ENCODE data around the gene SLC25A10. TPM values are rescaled to one million over a fixed set of nuclear protein-coding genes. Genes with fewer than 3 reads are reported as not detected.

Gene SLC25A10
- total RNA-seq, 1 donor from 2014 or later: 8.2 TPM

DNA sequence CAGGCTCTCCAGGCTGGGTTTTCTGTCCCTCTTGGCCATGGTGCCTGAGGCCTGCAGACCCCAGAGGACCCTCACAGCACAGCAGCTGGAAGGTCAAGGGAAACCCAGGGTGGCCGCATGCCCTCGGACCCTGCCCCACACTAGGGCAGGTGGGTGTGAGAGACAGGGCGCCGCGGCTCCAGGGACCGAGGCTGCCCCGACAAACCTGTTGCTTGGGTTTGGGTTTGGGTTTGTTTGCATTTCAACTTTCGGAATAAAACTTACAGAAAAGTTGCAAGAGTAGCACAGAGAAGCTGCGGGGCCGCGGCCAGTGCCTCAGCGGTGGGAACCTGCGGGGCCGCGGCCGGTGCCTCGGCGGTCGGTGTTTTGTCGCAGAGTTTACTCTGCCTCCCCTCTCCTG is 20.5 kb upstream of the SLC25A10 start:
- peaks cover 5% of the 10 kb centered on the region for H3K4me1 ChIP-seq

DNA sequence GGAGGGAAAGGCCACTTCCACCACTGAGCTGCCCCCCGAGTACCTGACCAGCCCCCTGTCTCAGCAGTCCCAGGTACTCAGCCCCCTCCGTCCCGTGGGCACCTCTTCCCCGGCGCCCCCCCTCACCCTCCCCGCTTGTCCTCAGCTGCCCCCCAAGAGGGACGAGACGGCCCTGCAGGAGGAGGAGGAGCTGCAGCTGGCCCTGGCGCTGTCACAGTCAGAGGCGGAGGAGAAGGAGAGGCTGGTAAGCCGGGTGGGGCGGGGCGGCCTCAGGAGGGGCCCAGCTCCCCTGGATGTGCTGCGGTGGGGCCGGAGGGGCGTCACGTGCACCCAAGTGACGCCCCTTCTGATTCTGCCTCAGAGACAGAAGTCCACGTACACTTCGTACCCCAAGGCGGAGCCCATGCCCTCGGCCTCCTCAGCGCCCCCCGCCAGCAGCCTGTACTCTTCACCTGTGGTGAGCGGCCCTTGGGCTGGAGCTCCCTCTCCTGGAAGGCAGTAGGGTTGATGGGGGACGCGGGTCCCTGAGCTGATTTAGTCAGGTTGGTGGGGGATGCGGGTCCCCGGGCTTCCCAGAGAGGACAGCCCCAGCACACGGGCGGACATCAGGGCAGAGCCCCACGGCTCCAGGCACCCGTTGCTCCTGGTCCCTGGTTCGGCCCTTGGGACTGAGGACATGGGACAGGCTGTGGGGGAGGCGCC is 18.4 kb upstream of the SLC25A10 start:
- DNase-seq: no peak
- Histone ChIP-seq H3K27me3 (ENCODE audit: low read depth) (no peaks in the 10 kb centered on the region), H3K36me3 (peaks cover 98% of the 10 kb centered on the region), H3K4me3 (no peak overlapping the region), H3K9me3 (replicated peaks) (no peaks in the 10 kb centered on the region), H3K4me1 (peaks cover 21% of the 10 kb centered on the region), H3K27ac (replicated peaks) (no peak overlapping the region)
- intact Hi-C loops (cut with micrococcal nuclease): no loop called here
- TF ChIP-seq, protein P1, sequence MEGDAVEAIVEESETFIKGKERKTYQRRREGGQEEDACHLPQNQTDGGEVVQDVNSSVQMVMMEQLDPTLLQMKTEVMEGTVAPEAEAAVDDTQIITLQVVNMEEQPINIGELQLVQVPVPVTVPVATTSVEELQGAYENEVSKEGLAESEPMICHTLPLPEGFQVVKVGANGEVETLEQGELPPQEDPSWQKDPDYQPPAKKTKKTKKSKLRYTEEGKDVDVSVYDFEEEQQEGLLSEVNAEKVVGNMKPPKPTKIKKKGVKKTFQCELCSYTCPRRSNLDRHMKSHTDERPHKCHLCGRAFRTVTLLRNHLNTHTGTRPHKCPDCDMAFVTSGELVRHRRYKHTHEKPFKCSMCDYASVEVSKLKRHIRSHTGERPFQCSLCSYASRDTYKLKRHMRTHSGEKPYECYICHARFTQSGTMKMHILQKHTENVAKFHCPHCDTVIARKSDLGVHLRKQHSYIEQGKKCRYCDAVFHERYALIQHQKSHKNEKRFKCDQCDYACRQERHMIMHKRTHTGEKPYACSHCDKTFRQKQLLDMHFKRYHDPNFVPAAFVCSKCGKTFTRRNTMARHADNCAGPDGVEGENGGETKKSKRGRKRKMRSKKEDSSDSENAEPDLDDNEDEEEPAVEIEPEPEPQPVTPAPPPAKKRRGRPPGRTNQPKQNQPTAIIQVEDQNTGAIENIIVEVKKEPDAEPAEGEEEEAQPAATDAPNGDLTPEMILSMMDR (IDR thresholded peaks at IDR 0.05; ENCODE audit: borderline replicate concordance): no peak

More for the DNA sequence above, 20.5 kb upstream of the SLC25A10 start:
- Histone ChIP-seq H3K27me3 (ENCODE audit: low read depth) (no peaks in the 10 kb centered on the region), H3K36me3 (peaks cover 100% of the 10 kb centered on the region), H3K9me3 (replicated peaks) (no peaks in the 10 kb centered on the region), H3K27ac (replicated peaks) (no peak overlapping the region), H3K4me3 (no peak overlapping the region)
- no peak for DNase-seq
- TF ChIP-seq, protein P1 (IDR thresholded peaks at IDR 0.05; ENCODE audit: borderline replicate concordance): no peak
- intact Hi-C loops (cut with micrococcal nuclease): no loop called here

DNA sequence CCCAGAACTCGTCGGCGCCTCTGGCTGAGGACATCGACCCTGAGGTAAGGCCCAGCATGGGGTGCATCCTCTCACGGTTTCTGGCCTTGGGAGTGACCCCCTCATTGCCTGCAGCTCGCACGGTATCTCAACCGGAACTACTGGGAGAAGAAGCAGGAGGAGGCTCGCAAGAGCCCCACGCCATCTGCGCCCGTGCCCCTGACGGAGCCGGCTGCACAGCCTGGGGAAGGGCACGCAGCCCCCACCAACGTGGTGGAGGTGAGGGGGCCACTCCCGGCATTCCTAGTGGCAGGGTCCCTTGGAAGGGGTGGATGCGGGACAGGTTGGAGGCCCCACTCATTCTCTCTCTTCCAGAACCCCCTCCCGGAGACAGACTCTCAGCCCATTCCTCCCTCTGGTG is 17.3 kb upstream of the SLC25A10 start:
- H3K27ac ChIP-seq (replicated peaks): no peak overlapping the region
- TF ChIP-seq, protein P1 (IDR thresholded peaks at IDR 0.05; ENCODE audit: borderline replicate concordance): no peak
- no peak for DNase-seq
- intact Hi-C loops (cut with micrococcal nuclease): no loop called here
- H3K4me3 ChIP-seq: no peak overlapping the region
- no peaks in the 10 kb centered on the region for H3K27me3 ChIP-seq (ENCODE audit: low read depth)
- no peaks in the 10 kb centered on the region for H3K9me3 ChIP-seq (replicated peaks)
- H3K4me1 ChIP-seq: peaks cover 21% of the 10 kb centered on the region
- H3K36me3 ChIP-seq: peaks cover 97% of the 10 kb centered on the region

- Histone ChIP-seq H3K27me3 (ENCODE audit: low read depth) (no peaks in the 10 kb centered on the region), H3K4me1 (peaks cover 21% of the 10 kb centered on the region), H3K27ac (replicated peaks) (no peak overlapping the region), H3K9me3 (replicated peaks) (no peaks in the 10 kb centered on the region), H3K36me3 (peaks cover 93% of the 10 kb centered on the region), H3K4me3 (no peak overlapping the region)
- TF ChIP-seq, protein P1 (IDR thresholded peaks at IDR 0.05; ENCODE audit: borderline replicate concordance): no peak
- intact Hi-C loops (cut with micrococcal nuclease): no loop called here
- DNase-seq: no peak
Measured at GRCh38 chr17:81695211-81695610, 16.9 kb upstream of the SLC25A10 start.

- Histone ChIP-seq H3K27me3 (ENCODE audit: low read depth) (no peaks in the 10 kb centered on the region), H3K9me3 (replicated peaks) (no peaks in the 10 kb centered on the region), H3K27ac (replicated peaks) (no peak overlapping the region), H3K36me3 (peaks cover 90% of the 10 kb centered on the region), H3K4me1 (peaks cover 25% of the 10 kb centered on the region), H3K4me3 (no peak overlapping the region)
- intact Hi-C loops (cut with micrococcal nuclease): no loop called here
- no peak for DNase-seq
- TF ChIP-seq, protein P1 (IDR thresholded peaks at IDR 0.05; ENCODE audit: borderline replicate concordance): no peak
Measured at GRCh38 chr17:81695801-81696200, 16.3 kb upstream of the SLC25A10 start.

Data from left ventricle myocardium inferior (tissue), 1 donor.